A673 (cell line): Measurements from ENCODE around the gene RAPGEF5. TPM values are rescaled to one million over a fixed set of nuclear protein-coding genes. Genes with fewer than 3 reads are reported as not detected.

Source experiments
- BruUV-seq: library from RNA; stranded (reverse); fragments of 400-500 nt; replicated peaks from 2 replicates; lab custom pipeline; 2021; lab: Mats Ljungman, UMichigan
- CTCF ChIA-PET: fragments of 300-600 bp; sonication (Branson Sonifier 250); formaldehyde crosslinking; loops from one replicate; lab custom pipeline; 2022; ENCODE audit warnings: antibody characterized with exemption; lab: Charles Lee
- POLR2A ChIA-PET: fragments of 300-600 bp; sonication (Branson Sonifier 250); formaldehyde crosslinking; loops from one replicate; lab custom pipeline; 2022; ENCODE audit warnings: antibody characterized with exemption; ENCODE audit not compliant: low non-redundant PET; lab: Charles Lee
- DNase-seq: peaks from one replicate; pipeline ENCODE4 v3.0.0-alpha.2; 2015; ENCODE audit warnings: low spot score
- H3K27ac ChIP-seq: fragments of 200-600 bp; sonication (generic); 2 replicates; pipeline ENCODE4 v1.5.1; 2016; ENCODE audit warnings: mixed run types, low read depth, mild to moderate bottlenecking, mixed read lengths, antibody characterized with exemption, low read length; ENCODE audit not compliant: poor library complexity, severe bottlenecking
- H3K27me3 ChIP-seq: fragments of 200-600 bp; sonication (generic); replicated peaks from 2 replicates; pipeline ENCODE4 v1.6.1; 2017; ENCODE audit warnings: mixed run types, low read depth, mild to moderate bottlenecking, mixed read lengths, antibody characterized with exemption, low read length; ENCODE audit not compliant: insufficient read depth, poor library complexity
- H3K36me3 ChIP-seq: fragments of 200-600 bp; sonication (generic); 2 replicates; pipeline ENCODE4 v1.6.1; 2016; ENCODE audit warnings: mixed run types, mild to moderate bottlenecking, mixed read lengths, antibody characterized with exemption, low read length; ENCODE audit not compliant: insufficient read depth, poor library complexity, severe bottlenecking
- H3K4me1 ChIP-seq: fragments of 200-600 bp; sonication (generic); 2 replicates; pipeline ENCODE4 v1.6.1; 2017; ENCODE audit warnings: mixed run types, mild to moderate bottlenecking, mixed read lengths, antibody characterized with exemption, low read length; ENCODE audit not compliant: insufficient read depth, poor library complexity, severe bottlenecking
- H3K4me3 ChIP-seq: fragments of 200-600 bp; sonication (generic); 2 replicates; pipeline ENCODE4 v1.5.1; 2016; ENCODE audit warnings: low read depth, mixed run types, mild to moderate bottlenecking, mixed read lengths, low read length; ENCODE audit not compliant: poor library complexity, severe bottlenecking
- H3K9me3 ChIP-seq: fragments of 200-600 bp; sonication (generic); 2 replicates; pipeline ENCODE4 v1.6.1; 2016; ENCODE audit warnings: mixed run types, low read depth, mild to moderate bottlenecking, mixed read lengths, antibody characterized with exemption, low read length; ENCODE audit not compliant: poor library complexity, severe bottlenecking
- CTCF ChIP-seq: fragments of 300-800, 200-600 bp; sonication (generic); conservative IDR thresholded peaks from 2 replicates; pipeline ENCODE4 v1.5.1; 2017; ENCODE audit warnings: low read depth, mild to moderate bottlenecking, antibody characterized with exemption, low read length, moderate library complexity, mixed read lengths
- EZH2 ChIP-seq: fragments of 200-600 bp; sonication (generic); IDR thresholded peaks from 2 replicates; pipeline ENCODE4 v1.6.1; 2017; ENCODE audit warnings: borderline replicate concordance, low read depth, mild to moderate bottlenecking, mixed read lengths, antibody characterized with exemption, low read length; ENCODE audit not compliant: poor library complexity, severe bottlenecking
- intact Hi-C: fragments of 100-400 bp; cut with micrococcal nuclease; formaldehyde crosslinking; loops from one replicate; pipeline ENCODE4 v1.10.0; 2022; ENCODE audit not compliant: unreplicated experiment
- total RNA-seq: library from RNA; stranded (reverse); gene quantifications from 2 replicates; pipeline ENCODE4 v1.2.3, GENCODE V29; 2021

The RAPGEF5 gene
- total RNA-seq, 1 experiment from 2014 or later: 10.7 TPM

- ChIA-PET CTCF (interaction anchor here (2.5 kb wide), 1 partner anchor 146 kb away, joined by 17 read pairs; no protein-coding TSS in a partner anchor), POLR2A (no interaction called here)
- BruUV-seq: no TSS peak
- no peak overlapping the region for H3K27ac ChIP-seq
- peaks cover 24% of the 10 kb centered on the region for H3K4me1 ChIP-seq
- H3K4me3 ChIP-seq: no peak overlapping the region
- no peak for TF ChIP-seq CTCF
- TF ChIP-seq EZH2: no peak
- no peaks in the 10 kb centered on the region for H3K27me3 ChIP-seq
- H3K9me3 ChIP-seq: no peaks in the 10 kb centered on the region
- no peaks in the 10 kb centered on the region for H3K36me3 ChIP-seq
- intact Hi-C loops: loop anchor here (5.0 kb wide), 1 partner anchor 144 kb away; no protein-coding TSS in a partner anchor
- no peak for DNase-seq
Observed at GRCh38 chr7:22255834-22256233, 101.1 kb downstream of the RAPGEF5 start.

- ChIA-PET CTCF (no interaction called here), POLR2A (no interaction called here)
- Histone ChIP-seq H3K4me1 (peaks cover 24% of the 10 kb centered on the region), H3K36me3 (no peaks in the 10 kb centered on the region), H3K27me3 (no peaks in the 10 kb centered on the region), H3K9me3 (no peaks in the 10 kb centered on the region), H3K27ac (no peak overlapping the region), H3K4me3 (no peak overlapping the region)
- BruUV-seq: no TSS peak
- intact Hi-C loops: loop anchor here (5.0 kb wide), 1 partner anchor 143 kb away; no protein-coding TSS in a partner anchor
- TF ChIP-seq EZH2 (no peak), CTCF (no peak)
- no peak for DNase-seq
Observed at GRCh38 chr7:22255342-22255741, 101.6 kb downstream of the RAPGEF5 start.

GRCh38 chr7:22252936-22253536 is 103.9 kb downstream of the RAPGEF5 start:
- Histone ChIP-seq H3K4me1 (peaks cover 27% of the 10 kb centered on the region), H3K27ac (no peak overlapping the region), H3K9me3 (no peaks in the 10 kb centered on the region), H3K27me3 (no peaks in the 10 kb centered on the region), H3K36me3 (no peaks in the 10 kb centered on the region), H3K4me3 (no peak overlapping the region)
- intact Hi-C loops: no loop called here
- BruUV-seq: no TSS peak
- TF ChIP-seq CTCF: no peak
- no peak for TF ChIP-seq EZH2
- ChIA-PET POLR2A (interaction anchor here (0.7 kb wide), 1 partner anchor 35 kb away, joined by 4 read pairs; no protein-coding TSS in a partner anchor), CTCF (no interaction called here)
- no peak for DNase-seq
